ENCODE results near the gene FADS6. TPM values are rescaled to one million over a fixed set of nuclear protein-coding genes. Genes with fewer than 3 reads are reported as not detected.
A peak's percentile ranks its signal among the peaks of the same experiment; 100 is the strongest.

The FADS6 gene
- total RNA-seq, 4 donors from 2014 or later: not detected

DNA sequence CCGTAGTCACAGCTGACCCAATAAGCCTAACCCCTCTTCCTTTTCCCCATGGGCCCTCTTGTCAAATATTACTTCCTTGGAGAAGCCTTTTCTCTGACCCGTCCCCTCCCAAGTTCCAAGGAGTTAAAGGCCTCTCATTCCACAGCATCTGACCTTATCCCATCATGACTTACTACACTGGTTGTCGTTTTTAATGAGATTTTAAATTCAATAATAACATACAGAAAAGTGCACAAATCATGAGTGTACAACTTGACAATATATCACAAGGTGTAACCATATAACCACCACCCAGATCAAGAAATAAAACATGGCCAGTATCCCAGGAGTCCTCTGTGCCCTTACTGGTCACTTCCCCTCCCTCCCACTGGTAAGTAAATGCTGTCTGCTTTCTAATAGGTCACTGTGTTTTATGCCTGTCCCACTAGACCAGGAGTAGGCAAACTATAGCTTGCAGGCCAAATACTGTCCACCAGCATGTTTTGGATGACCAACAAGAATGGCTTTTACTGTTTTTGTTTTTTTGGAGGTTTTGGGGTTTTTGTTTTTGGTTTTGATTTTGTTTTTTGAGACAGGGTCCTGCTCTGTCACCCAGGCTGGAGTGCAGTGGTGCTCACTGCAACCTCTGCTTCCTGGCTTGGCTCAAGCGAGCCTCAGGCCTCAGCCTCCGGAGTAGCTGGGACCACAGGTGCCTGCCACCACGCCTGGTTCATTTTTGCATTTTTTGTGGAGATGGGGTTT lies 19.4 kb downstream of the FADS6 start:
- Histone ChIP-seq H3K27ac (peak overlapping the region; percentile 86 to 95 (median 93)), H3K9me3 (no peaks in the 10 kb centered on the region), H3K4me3 (peak overlapping the region; percentile 71 to 83 (median 72)), H3K27me3 (no peaks in the 10 kb centered on the region), H3K4me1 (peaks cover 14% of the 10 kb centered on the region in 2 donors), H3K36me3 (no peaks in the 10 kb centered on the region)
- no peak for ATAC-seq
- intact Hi-C loops (cut with DNase I; ENCODE audit: low total_unique reads): loop anchor here (1.0 to 5.0 kb wide), 3 partner anchors 98 to 662 kb away; partner anchors contain the start of genes NAT9, NHERF1 and TTYH2
- DNase-seq: no peak
- in situ Hi-C loops (cut with MboI; ENCODE audit: low sequenced_read_pairs in 4 of 4): loop anchor here in 3 of 4 donors (5.0 to 25.0 kb wide), 3 partner anchors 127 to 487 kb away; partner anchors contain the start of gene NHERF1 (in 1 of the 3)
- TF ChIP-seq CTCF (IDR thresholded peaks at IDR 0.05 in 4 of 5, conservative IDR thresholded peaks at IDR 0.05 in 1 of 5) (no peak), POLR2A (IDR thresholded peaks at IDR 0.05) (no peak)

DNA sequence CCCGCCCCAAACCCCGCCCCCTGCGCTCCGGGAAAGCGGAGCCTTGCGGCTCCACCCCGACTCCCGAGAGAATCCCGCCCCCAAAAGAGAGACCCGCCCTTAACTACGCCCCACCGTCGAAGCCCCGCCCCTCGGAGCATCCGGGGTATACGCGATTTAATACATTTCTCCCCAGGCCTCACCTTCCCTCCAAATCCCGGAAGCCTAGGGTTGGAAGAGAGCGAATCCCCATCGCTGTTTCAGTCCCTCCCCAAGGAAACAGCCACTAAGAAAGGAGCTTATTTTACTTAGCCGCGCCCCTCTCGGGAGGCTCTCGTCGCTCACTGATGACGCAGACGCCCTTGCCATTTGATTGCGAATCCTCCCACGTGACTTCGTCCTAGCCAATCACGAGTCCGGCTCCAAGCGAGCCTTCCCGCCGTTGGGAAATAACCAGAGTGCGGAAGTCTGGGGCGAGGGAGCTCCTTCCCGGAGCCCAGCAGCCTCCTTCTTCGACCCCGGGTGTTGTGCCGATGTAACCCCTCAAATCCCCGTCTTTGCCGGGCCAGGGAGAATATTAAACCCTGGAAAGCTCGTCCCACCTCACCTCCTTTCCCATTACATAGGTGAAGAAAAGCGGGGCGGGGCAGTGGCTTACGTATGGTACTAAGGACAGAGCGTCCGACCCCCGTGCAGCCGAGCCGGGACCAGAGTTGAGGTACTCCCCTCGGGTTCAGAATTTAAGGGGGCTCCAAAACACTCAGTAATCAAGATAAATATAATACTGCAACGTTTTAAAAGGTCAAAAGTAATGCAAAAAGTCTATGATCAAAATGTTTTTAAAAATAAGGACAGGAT lies 20.2 kb downstream of the FADS6 start:
- Histone ChIP-seq H3K27ac (peak overlapping the region; percentile 86 to 95 (median 93)), H3K27me3 (no peaks in the 10 kb centered on the region), H3K9me3 (no peaks in the 10 kb centered on the region), H3K36me3 (no peaks in the 10 kb centered on the region), H3K4me3 (peak overlapping the region; percentile 71 to 83 (median 76)), H3K4me1 (peaks cover 14% of the 10 kb centered on the region in 2 donors)
- peak; percentile 99 to 100 for DNase-seq
- intact Hi-C loops (cut with DNase I; ENCODE audit: low total_unique reads) (loop anchor here (1.0 to 5.0 kb wide), 3 partner anchors 97 to 661 kb away; partner anchors contain the start of genes NAT9, NHERF1 and TTYH2), in situ Hi-C loops (cut with MboI; ENCODE audit: low sequenced_read_pairs in 4 of 4) (loop anchor here in 3 of 4 donors (5.0 to 25.0 kb wide), 3 partner anchors 126 to 486 kb away; partner anchors contain the start of gene NHERF1 (in 1 of the 3))
- TF ChIP-seq CTCF (IDR thresholded peaks at IDR 0.05 in 4 of 5, conservative IDR thresholded peaks at IDR 0.05 in 1 of 5) (peak in 1 of 5 experiments; percentile 31), POLR2A (IDR thresholded peaks at IDR 0.05) (peak; percentile 77 to 97)
- peak; percentile 97 to 99 for ATAC-seq

- peak; percentile 1 to 5 for ATAC-seq
These were observed 21.0 kb downstream of the FADS6 start, which contains the start of gene FDXR for GRCh38 chr17:74872313-74873036. TSS of gene FDXR (minus strand) at chr17:74872994. CDS start at chr17:74872944, 50 bp downstream.

More at GRCh38 chr17:74872313-74873036, 21.0 kb downstream of the FADS6 start, which contains the start of gene FDXR:
- intact Hi-C loops (cut with DNase I; ENCODE audit: low total_unique reads): loop anchor here (1.0 to 5.0 kb wide), 3 partner anchors 96 to 660 kb away; partner anchors contain the start of genes NAT9, NHERF1 and TTYH2
- peak within 1 kb of the TSS; percentile 71 to 83 (median 76) for H3K4me3 ChIP-seq
- H3K27me3 ChIP-seq: no peaks in the 10 kb centered on the region
- no peaks in the 10 kb centered on the region for H3K9me3 ChIP-seq
- no peaks in the 10 kb centered on the region for H3K36me3 ChIP-seq
- in situ Hi-C loops (cut with MboI; ENCODE audit: low sequenced_read_pairs in 4 of 4): loop anchor here in 3 of 4 donors (5.0 to 25.0 kb wide), 3 partner anchors 125 to 485 kb away; partner anchors contain the start of gene NHERF1 (in 1 of the 3)
- TF ChIP-seq CTCF (IDR thresholded peaks at IDR 0.05 in 4 of 5, conservative IDR thresholded peaks at IDR 0.05 in 1 of 5): no peak
- TF ChIP-seq POLR2A (IDR thresholded peaks at IDR 0.05): peak; percentile 3 to 13
- peaks cover 14% of the 10 kb centered on the region in 2 donors for H3K4me1 ChIP-seq
- no peak for DNase-seq
- H3K27ac ChIP-seq: peak within 1 kb of the TSS; percentile 86 to 95 (median 93)

Measured in gastrocnemius medialis (tissue), 4 donors.